ENCODE measurements around the gene ARSK.
A peak's percentile ranks its signal among the peaks of the same experiment; 100 is the strongest.
"Not testable (repeated sequence)": the region's sequence is repeated elsewhere in the genome, so short reads cannot be mapped to it uniquely, and the experiment has no call there.

ARSK gene

DNA sequence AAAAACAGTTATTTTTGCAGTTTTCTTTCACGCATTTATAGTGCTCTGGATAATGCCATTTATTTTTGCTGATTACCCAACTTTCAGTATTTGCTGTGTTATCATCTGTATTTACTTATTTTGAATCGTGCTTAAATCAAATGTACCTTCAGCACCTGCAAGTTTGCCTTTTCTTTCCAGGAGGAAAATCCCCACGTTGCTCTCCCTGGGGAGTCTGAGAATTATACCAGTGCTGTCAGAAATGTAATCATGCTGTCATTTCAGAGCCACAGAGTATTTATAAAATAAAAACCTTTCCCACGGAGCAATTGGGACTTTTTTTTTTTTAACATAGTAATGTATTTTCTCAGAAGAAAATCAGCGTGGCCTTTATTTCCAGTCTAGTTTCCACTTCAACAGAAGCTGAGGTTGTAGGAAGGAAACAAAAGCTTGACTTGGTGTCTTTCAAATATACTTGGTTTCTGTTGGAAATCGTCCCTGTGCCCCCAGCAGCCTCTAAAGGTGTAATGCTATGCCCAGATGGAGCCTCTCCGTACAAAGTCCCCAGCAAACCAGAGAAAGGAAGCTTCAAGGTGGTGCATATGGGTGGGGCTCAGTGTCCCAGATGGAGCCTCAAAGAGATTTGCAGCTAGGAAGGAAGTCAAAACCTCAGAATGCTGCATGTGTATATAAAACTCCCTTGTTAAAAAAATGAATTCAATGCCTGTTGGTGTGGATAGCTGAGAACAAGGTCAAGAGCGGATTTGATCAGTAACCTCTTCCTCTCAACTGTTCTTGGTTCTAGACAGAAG, 67.1 kb downstream of the ARSK start:
- DNase-seq = no peak

GRCh38 chr5:95623706-95624105, 68.8 kb downstream of the ARSK start:
- no peak for DNase-seq

GRCh38 chr5:95624368-95624767, 69.5 kb downstream of the ARSK start:
- no peak for DNase-seq

DNA sequence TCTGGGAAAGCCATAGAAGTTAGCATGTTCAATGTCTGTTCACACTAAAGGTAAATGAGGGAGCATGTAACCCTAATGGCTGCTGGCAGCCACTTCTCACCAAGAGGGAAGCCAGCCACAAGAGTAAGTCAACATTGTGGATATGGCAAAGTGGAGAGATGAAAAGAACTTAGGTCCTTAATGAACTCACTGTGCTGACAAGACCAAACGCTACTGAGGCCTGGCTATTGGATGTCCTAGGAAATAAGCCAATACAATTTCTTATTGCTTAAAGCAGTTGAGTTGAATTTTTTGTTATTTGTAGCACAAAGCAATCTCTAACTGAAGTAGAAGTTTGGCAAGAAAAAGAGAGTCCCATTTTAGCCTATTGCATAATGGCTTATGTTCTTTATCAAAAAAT, 71.8 kb downstream of the ARSK start:
- DNase-seq = no peak

DNA sequence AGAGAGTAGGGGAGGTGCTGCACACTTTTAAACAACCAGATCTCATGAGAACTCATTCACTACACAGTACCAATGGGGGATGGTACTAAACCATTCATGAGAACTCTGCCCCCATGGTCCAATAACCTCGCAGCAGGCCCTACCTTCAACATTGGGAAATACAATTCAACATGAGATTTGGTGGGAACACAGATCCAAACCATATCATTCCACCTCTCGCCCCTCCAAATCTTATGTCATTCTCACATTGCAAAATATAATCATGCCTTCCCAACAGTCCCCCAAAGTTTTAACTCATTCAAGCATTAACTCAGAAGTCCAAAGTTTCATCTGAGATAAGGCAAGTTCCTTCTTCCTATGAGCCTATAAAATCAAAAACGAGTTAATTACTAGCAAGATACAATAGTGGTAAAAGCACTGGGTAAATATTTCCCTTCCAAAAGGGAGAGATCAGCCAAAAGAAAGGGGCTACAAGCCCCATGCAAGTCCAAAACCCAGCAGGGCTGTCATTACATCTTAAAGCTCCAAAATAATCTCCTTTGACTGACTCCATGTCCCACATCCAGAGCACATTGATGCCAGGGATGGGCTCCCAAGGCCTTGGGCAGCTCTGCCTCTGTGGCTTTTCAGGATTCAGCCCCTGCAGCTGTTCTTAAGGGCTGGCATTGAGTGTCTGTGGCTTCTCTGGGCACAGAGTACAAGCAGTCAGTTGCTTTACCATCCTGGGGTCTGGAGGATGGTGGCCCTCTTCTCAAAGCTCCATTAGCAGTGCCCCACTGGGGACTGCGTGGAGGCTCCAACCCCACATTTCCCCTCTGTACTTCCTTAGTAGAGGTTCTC, 73.3 kb downstream of the ARSK start:
- no peak for DNase-seq

DNA sequence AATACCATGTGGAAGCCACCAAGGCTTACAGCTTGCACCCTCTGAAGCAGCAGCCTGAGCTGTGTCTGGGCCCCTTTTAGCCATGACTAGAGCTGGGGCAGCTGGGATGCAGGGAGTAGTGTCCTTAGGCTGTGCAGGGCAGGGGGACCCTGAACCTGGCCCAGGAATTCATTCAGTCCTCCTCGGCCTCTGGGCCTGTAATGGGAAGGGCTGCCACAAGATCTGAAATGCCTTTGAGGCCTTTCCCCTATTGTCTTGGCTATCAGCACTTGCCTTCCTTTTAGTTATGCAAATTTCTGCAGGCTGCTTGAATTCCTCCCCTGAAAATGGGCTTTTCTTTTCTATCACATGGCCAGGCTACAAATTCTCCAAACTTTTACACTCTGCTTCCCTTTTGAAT, 74.0 kb downstream of the ARSK start:
- no peak for DNase-seq

- no peak for DNase-seq
Observed at GRCh38 chr5:95630394-95630917, 75.6 kb downstream of the ARSK start.

DNA sequence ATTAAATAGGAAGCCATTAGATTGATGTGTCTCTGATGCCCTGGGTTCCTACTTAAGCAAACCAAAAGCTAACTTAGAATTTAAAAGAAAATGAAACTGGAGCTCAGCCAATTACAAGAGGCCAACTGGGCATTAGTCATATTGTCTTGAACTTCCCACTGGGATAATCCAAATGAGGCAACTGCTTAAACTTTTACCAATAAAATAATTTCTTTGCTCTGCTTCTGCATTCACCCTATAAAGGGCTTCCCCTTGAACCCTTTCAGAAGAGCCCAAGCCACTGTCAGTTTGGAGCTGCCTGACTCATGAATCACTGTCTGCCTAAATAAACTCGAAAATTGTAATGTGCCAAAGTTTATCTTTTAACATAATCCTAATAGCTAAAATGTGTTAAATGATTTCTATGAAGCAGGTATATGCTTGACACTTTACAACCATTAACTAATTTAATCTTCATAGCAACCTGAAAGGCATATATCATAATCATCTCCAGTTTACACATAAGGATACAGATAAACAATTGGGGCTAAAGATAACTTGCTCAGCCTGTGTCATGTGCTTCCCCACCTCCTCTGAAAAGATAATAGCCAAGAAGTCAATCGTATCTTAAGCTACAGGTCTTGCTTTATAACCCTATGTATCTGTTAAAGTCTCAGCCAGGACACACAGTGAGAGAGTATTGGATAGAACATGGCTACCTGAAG, 76.5 kb downstream of the ARSK start:
- DNase-seq = no peak

- no peak for DNase-seq
Observed at GRCh38 chr5:95631991-95632675, 77.2 kb downstream of the ARSK start.

DNA sequence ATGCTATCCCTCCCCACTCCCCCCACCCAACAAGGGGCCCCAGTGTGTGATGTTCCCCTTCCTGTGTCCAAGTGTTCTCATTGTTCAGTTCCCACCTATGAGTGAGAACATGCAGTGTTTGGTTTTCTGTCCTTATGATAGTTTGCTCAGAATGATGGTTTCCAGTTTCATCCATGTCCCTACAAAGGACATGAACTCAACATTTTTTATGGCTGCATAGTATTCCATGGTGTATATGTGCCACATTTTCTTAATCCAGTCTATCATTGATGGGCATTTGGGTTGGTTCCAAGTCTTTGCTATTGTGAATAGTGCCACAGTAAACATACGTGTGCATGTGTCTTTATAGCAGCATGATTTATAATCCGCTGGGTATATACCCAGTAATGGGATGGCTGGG, 78.0 kb downstream of the ARSK start:
- DNase-seq = not testable (repeated sequence)

GRCh38 chr5:95633671-95634070, 78.8 kb downstream of the ARSK start:
- no peak for DNase-seq

DNA sequence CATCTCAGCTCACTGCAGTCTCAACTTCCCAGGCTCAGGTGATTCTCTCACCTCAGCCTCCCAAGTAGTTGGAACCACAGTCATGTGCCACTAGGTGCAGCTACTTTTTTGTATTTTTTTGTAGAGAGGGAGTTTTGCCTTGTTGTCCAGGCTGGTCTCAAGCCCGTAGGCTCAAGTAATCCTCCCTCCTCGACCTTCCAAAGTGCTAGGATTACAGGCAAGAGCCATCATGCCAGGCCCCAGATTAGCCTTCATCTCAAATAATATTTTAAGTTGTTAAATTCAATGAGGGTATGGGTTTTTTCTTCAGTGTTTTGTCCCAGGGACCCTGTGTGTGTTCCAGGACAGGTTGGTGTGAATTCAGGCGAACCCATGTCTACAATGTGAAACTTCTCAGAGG, 79.2 kb downstream of the ARSK start:
- DNase-seq = no peak

- no peak for DNase-seq
Observed at GRCh38 chr5:95638632-95639031, 83.7 kb downstream of the ARSK start.

- DNase-seq = no peak
Observed at GRCh38 chr5:95641741-95642220, 86.9 kb downstream of the ARSK start.

DNA sequence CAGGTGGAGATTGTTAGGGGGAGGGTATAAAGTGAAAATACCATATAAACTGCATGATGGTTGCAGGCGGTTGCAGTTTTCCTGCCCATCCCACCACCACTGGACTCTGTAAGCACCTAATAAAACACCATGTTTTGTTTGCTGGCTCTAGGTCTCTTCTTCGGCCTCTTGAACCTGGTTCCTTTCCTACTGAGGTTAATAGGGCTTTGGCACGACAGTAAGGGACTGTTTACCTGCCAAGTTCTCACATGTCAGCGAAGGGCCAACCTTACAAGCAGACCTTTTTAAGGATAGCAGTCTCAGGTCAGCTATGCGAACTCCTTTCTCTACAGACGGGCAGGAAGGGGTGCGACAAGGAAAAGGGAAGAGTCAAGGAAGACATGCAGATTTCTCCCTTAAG, 88.3 kb downstream of the ARSK start:
- no peak for DNase-seq

DNA sequence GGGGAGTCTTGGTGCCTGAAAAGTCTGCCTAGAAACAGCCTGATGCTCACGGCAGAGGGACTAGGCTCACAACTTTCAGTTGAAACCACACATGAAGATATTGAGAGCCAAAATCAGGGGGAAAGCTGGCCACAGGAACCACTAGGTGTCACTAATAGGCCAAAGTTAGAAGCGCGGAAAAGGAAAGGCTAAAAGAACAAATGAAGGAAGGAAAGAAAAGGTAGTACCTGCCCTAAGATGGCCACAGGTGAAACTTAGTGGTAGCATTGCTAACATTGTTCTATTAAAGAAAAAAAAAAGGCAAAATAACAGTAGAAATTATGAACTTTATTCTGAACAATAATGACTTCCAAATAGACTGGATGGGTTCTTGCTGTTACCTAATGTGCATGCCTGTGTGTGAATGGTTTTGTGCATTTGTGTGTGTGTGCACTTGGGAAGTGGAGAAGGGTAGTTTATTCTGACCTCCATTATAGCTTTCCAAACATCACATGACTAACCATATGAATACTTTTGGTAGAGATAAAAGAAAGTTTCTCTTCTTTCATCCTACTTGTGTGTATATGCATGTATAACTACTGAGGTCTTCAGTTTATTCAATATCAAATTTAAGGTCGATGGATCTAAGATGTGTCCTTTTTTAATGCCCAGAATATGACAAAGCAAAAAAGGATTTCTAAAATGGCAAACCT, 89.6 kb downstream of the ARSK start:
- DNase-seq = peak; percentile 32

DNA sequence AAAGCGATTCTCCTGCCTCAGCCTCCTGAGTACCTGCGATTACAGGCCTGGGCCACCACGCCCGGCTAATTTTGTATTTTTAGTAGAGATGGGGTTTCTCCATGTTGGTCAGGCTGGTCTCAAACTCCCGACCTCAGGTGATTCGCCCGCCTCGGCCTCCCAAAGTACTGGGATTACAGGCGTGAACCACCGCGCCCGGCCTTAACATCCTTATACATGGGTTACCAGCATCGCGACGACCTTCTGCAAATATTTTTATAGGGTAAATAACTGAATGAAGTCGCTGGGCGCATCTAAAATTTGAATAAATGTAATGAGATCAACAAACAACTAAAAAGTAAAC, 91.3 kb downstream of the ARSK start:
- not testable (repeated sequence) for DNase-seq

DNA sequence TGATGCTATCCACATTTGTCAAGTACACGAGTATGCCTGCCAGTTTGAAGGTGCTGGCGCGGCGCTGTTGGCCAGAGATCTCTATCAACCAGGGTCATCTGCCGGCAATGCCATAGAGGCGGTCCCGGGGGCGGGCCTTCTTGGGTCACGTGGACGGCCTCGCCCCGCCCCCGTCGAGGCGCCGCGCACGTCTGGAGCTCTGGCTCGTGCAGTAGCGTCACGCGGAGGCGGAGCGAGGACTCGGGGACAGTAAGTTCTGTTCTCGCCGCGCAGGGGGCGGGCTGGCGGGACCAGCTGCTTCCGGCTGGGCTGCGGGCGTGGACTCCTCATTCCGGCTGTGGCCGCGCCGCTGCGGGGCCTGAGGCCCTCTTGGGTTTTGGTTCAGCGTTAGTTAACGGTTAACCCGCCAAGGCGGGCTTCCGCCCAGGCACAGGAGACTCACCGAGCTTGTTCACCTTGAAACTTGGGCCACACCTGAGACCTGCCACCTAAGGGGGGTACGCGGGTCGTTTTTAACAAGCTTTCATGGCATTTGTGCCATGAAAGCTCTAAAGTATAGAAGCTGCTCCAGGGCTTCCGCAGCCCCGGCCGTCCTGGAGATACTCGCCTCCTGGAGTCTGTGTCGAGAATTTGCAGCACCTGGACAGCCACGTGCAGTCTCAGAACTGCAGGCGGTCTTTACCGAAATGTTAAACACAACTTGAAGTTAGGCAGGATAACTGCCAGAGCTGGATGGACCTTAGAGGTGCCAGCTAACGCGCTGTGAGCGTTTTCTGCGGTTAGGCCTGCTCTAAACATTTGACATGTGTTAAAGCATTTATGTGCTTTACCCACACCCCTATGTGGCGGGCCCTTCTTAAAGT, 91.9 kb downstream of the ARSK start, which contains the start of gene RFESD:
RFESD (plus strand) TSS at position 209 of the 863 bp plus-strand sequence. CDS start 5,495 bp downstream, outside the sequence.
- peak; percentile 90 for DNase-seq

GRCh38 chr5:95647886-95648860, 93.3 kb downstream of the ARSK start:
- peak; percentile 10 for DNase-seq

- no peak for DNase-seq
Observed at GRCh38 chr5:95649274-95649673, 94.4 kb downstream of the ARSK start.

Data from NCI-H2227 treated with DMSO at 0.1 percent for 48 hours (cell line).